Chondrocyte (in vitro differentiated cells): ENCODE results near the gene SORBS2. TPM values are rescaled to one million over a fixed set of nuclear protein-coding genes. Genes with fewer than 3 reads are reported as not detected.
A peak's percentile ranks its signal among the peaks of the same experiment; 100 is the strongest.

ENCODE experiments used
- DNase-seq: peaks from one replicate; pipeline ENCODE4 v3.0.0; 2021; ENCODE audit warnings: mixed read lengths, low spot score
- H3K27ac Mint-ChIP-seq: one replicate; pipeline ENCODE4 v1.8.0; 2021; ENCODE audit warnings: mild to moderate bottlenecking, moderate library complexity, mixed read lengths; ENCODE audit not compliant: unreplicated experiment
- H3K27me3 Mint-ChIP-seq: 2 replicates; pipeline ENCODE4 v1.8.0; 2021; ENCODE audit warnings: low read depth, mixed read lengths
- H3K36me3 Mint-ChIP-seq: 2 replicates; pipeline ENCODE4 v1.8.0; 2021; ENCODE audit warnings: low read depth, mixed read lengths
- H3K4me1 Mint-ChIP-seq: 2 replicates; pipeline ENCODE4 v1.8.0; 2021; ENCODE audit warnings: low read depth, mild to moderate bottlenecking, mixed read lengths
- H3K4me3 Mint-ChIP-seq: one replicate; pipeline ENCODE4 v1.8.0; 2021; ENCODE audit warnings: mild to moderate bottlenecking, moderate library complexity, mixed read lengths; ENCODE audit not compliant: unreplicated experiment
- H3K9me3 Mint-ChIP-seq: 2 replicates; pipeline ENCODE4 v1.8.0; 2021; ENCODE audit warnings: low read depth, mixed read lengths
- CTCF ChIP-seq: fragments of 200-600 bp; sonication (generic); IDR thresholded peaks from 2 replicates; pipeline ENCODE4 v1.5.0; 2021; ENCODE audit warnings: antibody characterized with exemption, mild to moderate bottlenecking, moderate library complexity
- total RNA-seq: library from RNA; stranded (reverse); gene quantifications from 3 replicates; pipeline ENCODE4 v1.2.1, GENCODE V29; 2021

SORBS2 gene
- total RNA-seq, 1 donor from 2014 or later, result 104 TPM

- H3K9me3 Mint-ChIP-seq, result no peaks in the 10 kb centered on the region
- TF ChIP-seq CTCF, result no peak
- DNase-seq, result no peak
- H3K27me3 Mint-ChIP-seq, result no peaks in the 10 kb centered on the region
- H3K36me3 Mint-ChIP-seq, result no peaks in the 10 kb centered on the region
- no peak overlapping the region for H3K4me3 Mint-ChIP-seq
- no peak overlapping the region for H3K27ac Mint-ChIP-seq
- H3K4me1 Mint-ChIP-seq, result no peaks in the 10 kb centered on the region
Measured at GRCh38 chr4:185819144-185819543, 7.2 kb upstream of the SORBS2 start.

- Mint-ChIP-seq H3K27me3 (no peaks in the 10 kb centered on the region), H3K4me3 (no peak overlapping the region), H3K36me3 (no peaks in the 10 kb centered on the region), H3K4me1 (peaks cover under 1% of the 10 kb centered on the region), H3K27ac (no peak overlapping the region), H3K9me3 (no peaks in the 10 kb centered on the region)
- no peak for TF ChIP-seq CTCF
- no peak for DNase-seq
Measured at GRCh38 chr4:185817403-185817818, 5.4 kb upstream of the SORBS2 start.

- no peak for DNase-seq
- Mint-ChIP-seq H3K27me3 (no peaks in the 10 kb centered on the region), H3K9me3 (no peaks in the 10 kb centered on the region), H3K27ac (no peak overlapping the region), H3K36me3 (no peaks in the 10 kb centered on the region), H3K4me3 (no peak overlapping the region), H3K4me1 (peaks cover 34% of the 10 kb centered on the region)
- TF ChIP-seq CTCF, result no peak
Measured at GRCh38 chr4:185813133-185813532, 1.1 kb upstream of the SORBS2 start.

- no peak for DNase-seq
- no peak for TF ChIP-seq CTCF
- Mint-ChIP-seq H3K36me3 (no peaks in the 10 kb centered on the region), H3K27me3 (no peaks in the 10 kb centered on the region), H3K9me3 (no peaks in the 10 kb centered on the region), H3K4me1 (peaks cover 34% of the 10 kb centered on the region), H3K27ac (peak overlapping the region; percentile 76), H3K4me3 (peak overlapping the region; percentile 75)
Measured at GRCh38 chr4:185810746-185811508, 1.1 kb downstream of the SORBS2 start.

- Mint-ChIP-seq H3K4me1 (peaks cover 34% of the 10 kb centered on the region), H3K9me3 (no peaks in the 10 kb centered on the region), H3K4me3 (peak overlapping the region; percentile 18), H3K27ac (peak overlapping the region; percentile 73), H3K36me3 (no peaks in the 10 kb centered on the region), H3K27me3 (no peaks in the 10 kb centered on the region)
- no peak for DNase-seq
- TF ChIP-seq CTCF, result no peak
Measured at GRCh38 chr4:185809533-185810071, 2.4 kb downstream of the SORBS2 start.
